Muscle of back (tissue), 11 donors: Measurements from ENCODE around the gene GATAD1. TPM values are rescaled to one million over a fixed set of nuclear protein-coding genes. Genes with fewer than 3 reads are reported as not detected.
"Not testable (repeated sequence)": the region's sequence is repeated elsewhere in the genome, so short reads cannot be mapped to it uniquely, and the experiment has no call there.

Source experiments
- DNase-seq, 3 donors: peaks; one replicate each; pipeline versions ENCODE4 v3.0.0 to v3.0.0-alpha.2; 2013
- polyA plus RNA-seq, 10 donors: library from polyadenylated mRNA; unstranded; fragments of 120-200 nt; gene quantifications; one replicate each; pipeline ENCODE4 v1.2.1, GENCODE V29; 2013; ENCODE audit not compliant: insufficient read length in 10 of 10

Gene GATAD1
- polyA plus RNA-seq, 10 donors: 15.3 to 41.3 (median 22.5) TPM

- DNase-seq: not testable (repeated sequence)
These were observed 31.9 kb downstream of the GATAD1 start for GRCh38 chr7:92479146-92479545.

DNA sequence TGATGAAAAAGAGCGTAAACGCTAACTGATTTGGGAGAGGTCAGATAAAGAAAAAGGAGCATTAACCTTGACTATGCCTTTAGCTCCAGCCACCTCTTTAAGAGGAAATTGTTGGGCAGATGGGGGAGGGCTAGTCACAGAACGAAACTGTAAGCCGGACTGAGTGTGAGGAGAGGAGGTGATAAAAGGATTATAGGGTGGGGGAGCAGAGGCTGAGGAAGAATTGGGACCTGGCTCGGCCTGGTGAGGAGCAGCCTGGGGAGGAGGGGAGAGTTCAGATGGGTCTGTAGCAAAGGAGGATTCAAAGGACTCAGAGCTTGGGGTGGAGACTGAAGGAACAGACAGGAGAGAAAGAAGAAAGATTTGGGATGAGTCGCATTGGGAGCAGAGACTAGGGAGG is 36.3 kb downstream of the GATAD1 start:
- DNase-seq: not testable (repeated sequence)

DNA sequence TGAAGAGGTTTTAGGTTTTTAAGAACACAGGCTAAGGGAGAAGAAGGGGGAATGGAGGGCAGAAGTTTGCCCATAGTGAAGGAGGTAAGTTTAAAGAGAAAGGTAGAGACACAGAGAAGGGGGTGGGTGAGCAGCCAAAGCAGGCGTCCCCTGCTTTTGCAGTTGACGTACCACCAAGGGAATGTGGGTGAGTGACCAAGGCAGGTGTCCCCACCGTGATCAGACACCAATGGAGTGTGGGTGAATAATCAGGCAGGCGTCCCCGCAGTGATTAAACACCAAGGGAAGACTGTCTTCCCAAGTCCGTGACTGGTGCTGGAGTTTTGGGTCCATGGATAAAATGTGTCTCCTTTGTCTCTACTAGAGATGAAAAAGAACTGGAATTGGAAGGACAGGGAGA is 36.9 kb downstream of the GATAD1 start:
- not testable (repeated sequence) for DNase-seq

DNA sequence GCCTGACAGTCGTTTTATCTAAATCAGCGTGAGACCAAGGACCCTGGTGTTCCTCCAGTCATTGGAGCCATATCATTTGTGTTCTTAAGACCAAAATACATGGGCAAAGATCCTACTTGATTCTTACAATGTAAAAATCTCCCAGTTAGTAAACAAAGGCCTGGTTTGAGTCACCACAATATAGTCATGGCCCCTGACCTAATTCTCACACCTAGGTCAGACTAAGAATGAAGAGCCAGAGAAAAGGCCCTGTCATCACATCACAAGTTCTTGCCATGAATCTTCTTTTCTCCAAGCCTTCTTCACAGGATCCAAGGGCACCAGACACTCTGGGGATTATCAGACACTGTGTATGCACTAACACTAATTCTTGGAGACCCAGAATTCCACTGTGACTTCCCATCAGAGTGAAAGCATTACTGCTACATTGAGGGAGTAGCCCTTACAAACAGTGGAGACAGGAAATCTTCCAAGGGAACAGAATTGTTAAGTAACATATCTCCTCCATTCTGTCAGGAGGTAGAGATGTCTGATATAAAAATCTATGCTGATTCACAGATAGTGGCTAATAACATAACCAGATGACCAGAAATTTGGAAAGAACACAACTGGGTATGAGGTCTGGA is 38.1 kb downstream of the GATAD1 start:
- no peak for DNase-seq

DNA sequence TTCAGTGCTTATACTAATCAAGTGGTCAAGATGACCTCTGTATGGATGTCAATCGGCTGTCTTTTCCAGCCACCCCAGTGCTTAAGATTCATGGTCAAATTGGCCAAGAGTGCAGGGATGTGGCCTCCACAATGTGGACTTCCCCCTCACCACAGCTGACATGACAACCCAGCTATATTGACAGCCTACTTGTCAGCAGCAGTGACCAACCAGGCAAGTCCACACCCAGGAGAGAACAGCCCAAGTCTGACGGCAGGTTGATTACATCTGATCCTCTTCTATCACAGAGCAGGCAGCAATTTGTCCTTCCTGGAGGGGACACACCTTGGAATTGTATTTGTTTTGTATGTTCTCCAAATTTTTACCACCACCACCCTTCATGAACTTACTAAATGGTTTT is 38.7 kb downstream of the GATAD1 start:
- no peak for DNase-seq

- no peak for DNase-seq
These were observed 40.5 kb downstream of the GATAD1 start for GRCh38 chr7:92487804-92488203.

DNA sequence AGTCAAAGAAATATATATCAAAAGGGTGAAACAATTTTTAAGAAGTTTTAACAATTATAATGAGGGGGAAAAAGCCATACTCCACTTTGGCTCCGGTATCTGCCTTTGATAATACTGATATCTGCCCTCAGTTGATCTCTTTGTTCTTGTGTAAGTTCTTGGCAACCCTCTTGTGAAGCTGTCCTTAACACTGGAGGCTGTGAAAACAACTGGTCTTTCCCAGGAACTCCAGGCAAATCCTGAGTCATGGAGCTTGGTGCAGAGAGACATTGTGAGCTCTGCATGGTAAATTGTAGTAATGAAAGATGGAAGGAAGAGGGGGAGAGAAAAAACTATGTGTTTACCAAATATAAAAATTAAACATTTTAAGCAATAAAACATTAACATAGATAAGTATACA is 42.4 kb downstream of the GATAD1 start:
- no peak for DNase-seq

DNA sequence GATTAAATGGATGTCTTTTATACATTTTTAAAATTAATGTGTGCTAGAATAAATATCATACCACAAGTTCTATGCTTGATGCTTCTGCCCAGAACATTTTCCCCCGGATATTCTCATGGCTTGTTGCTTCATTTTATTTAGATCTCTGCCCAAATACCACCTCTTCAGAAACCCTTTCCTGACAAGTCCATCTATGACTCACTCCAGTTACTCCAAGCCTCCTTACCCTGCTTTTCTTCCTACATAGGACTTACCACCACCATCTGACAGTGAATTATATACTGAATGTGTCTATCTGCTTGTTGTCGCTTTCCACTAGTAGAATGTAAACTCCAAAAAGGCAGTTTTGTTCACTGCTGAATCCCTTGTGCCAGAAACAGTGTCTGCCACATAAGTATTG is 49.6 kb downstream of the GATAD1 start:
- no peak for DNase-seq

DNA sequence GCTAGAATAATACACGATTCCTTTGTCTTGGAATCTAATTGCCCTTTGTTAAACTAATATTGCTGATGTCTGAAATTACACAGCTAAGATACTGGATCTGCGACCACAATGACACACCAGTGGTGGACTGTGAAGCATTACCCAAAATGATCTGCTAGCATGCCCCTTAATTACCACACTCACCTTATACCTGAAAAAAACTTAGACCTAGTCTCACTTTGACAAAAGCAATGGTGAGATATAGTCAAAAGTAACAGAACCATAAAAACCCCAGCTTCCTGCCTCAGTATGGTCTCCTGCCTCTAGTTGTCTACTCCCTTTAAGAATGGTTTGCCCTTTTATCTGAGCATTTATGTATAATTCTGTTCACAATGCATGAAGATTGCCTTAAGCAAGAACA is 51.3 kb downstream of the GATAD1 start:
- DNase-seq: no peak

- no peak for DNase-seq
These were observed 56.5 kb downstream of the GATAD1 start for GRCh38 chr7:92503767-92504166.

GRCh38 chr7:92504563-92504962 is 57.3 kb downstream of the GATAD1 start:
- DNase-seq: no peak

GRCh38 chr7:92506363-92506762 is 59.1 kb downstream of the GATAD1 start:
- DNase-seq: no peak

- DNase-seq: no peak
These were observed 61.7 kb downstream of the GATAD1 start for GRCh38 chr7:92508946-92509345.

Other genes with a start within 250 kb of the GATAD1 start
- 10 to 100 TPM; 19.0 to 35.9 (median 26.9) TPM for gene KRIT1, start 201.6 kb upstream of the GATAD1 start, polyA plus RNA-seq
- 10 to 100 TPM; 20.5 to 30.5 (median 25.4) TPM for gene ANKIB1, start 201.5 kb upstream of the GATAD1 start, polyA plus RNA-seq
- 1 to 10 TPM in 4 of 10 donors, under 1 TPM in 6; 0.45 to 1.6 (median 0.74) TPM for gene ERVW-1, start 30.5 kb downstream of the GATAD1 start, polyA plus RNA-seq
- gene PEX1, start 81.0 kb downstream of the GATAD1 start, polyA plus RNA-seq: 10 to 100 TPM; 12.2 to 31.3 (median 18.3) TPM
- 10 to 100 TPM; 10.1 to 15.0 (median 12.4) TPM for gene RBM48, start 81.3 kb downstream of the GATAD1 start, polyA plus RNA-seq
- 10 to 100 TPM; 20.3 to 39.7 (median 27.2) TPM for gene FAM133B, start 142.9 kb downstream of the GATAD1 start, polyA plus RNA-seq